GM12864 (cell line): Measurements from ENCODE around the gene TMOD2.

ENCODE experiments used
- DNase-seq: peaks from one replicate; pipeline ENCODE4 v3.0.0-alpha.2; 2011; ENCODE audit warnings: low read depth
- H3K4me3 ChIP-seq: 2 replicates; pipeline ENCODE4 v1.5.1; 2011; ENCODE audit warnings: mild to moderate bottlenecking, low read depth, low read length, control low read depth
- CTCF ChIP-seq: IDR thresholded peaks from 2 replicates; pipeline ENCODE4 v1.5.1; 2011; ENCODE audit warnings: low read depth, mild to moderate bottlenecking, moderate library complexity, low read length, control low read depth, inconsistent platforms; ENCODE audit errors: missing control alignments

Gene TMOD2

DNA sequence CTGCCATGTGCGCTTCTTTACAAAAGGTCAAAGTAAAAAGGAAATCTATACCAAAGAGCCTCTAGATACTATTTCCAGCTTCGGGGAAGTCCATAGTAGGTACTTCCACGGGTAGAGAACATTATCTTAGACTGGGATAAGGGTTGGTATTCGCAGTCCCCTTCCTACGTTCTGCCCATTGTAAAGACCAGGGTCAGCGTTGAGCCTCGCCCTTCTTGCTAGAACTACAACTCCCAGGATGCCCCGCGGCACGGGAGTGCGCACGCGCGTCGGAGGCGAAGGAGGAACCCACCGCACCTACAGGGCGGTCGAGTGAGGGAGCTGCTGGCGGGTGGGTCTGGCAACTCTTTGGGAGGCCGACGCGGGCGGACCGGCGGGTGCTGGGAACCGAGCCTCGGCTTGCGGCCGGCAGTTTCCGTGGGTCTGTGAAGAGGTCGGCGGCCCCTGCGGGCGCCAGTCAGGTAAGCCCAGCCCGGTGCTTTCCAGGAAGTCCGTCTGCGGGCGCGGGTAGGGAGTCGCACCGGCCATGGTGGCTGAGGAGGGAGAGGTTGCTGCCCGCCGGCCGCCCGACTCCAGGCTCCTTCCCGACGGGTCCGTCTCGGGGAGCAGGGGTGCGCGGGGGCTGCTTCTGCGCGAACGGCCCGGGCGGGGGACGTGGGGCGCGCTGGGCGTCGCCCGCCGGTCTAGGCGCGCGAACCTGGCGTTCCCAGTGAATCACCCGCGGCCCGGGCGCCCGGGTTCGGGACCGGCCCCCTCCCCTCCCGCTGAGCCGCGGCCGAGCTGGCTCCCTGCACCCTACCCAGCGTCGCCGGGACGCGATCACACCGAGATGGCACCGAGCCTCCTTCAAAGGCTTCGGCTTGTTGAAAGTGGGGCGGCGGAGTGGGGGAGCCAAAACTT lies 78.2 kb downstream of the TMOD2 start, which contains the start of gene TMOD3:
TMOD3 (plus strand) TSS at position 278 of the 900 bp plus-strand sequence. CDS start 33,232 bp downstream, outside the sequence.
- H3K4me3 ChIP-seq = peak within 1 kb of the TSS; percentile 89

GRCh38 chr15:51830276-51830806 lies 78.9 kb downstream of the TMOD2 start:
- no peak for TF ChIP-seq CTCF

More for the DNA sequence above, 78.2 kb downstream of the TMOD2 start, which contains the start of gene TMOD3:
- peak; percentile 72 for DNase-seq
- no peak for TF ChIP-seq CTCF

GRCh38 chr15:51833772-51834171 lies 82.4 kb downstream of the TMOD2 start:
- TF ChIP-seq CTCF = no peak
- H3K4me3 ChIP-seq = no peak overlapping the region
- DNase-seq = no peak

More at GRCh38 chr15:51830276-51830806, 78.9 kb downstream of the TMOD2 start:
- DNase-seq = no peak
- H3K4me3 ChIP-seq = peak overlapping the region; percentile 89

DNA sequence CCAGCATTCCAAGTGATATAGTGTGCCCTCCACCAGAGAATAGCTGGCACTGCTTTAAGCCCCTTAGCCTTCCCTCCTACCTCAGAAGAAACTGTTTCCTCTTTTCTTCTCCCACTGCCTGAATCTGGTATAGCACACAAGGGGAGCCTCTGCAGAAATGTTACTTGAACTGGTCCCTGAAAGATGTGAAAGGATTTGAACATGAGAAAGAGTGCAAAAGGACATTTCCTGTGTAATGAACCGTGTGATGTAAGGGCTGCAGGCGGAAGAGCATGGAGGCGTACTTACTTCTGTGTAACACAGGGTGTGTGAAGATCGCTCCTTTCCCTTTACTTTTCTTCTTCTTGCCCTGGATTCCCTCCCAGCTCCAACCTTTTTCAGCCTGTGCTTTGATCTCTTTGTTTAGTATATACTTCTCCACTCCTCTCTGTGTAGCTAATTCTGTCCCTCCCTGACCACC lies 86.4 kb downstream of the TMOD2 start:
- peak overlapping the region; percentile 15; the same call in 1 of the 2 replicates for H3K4me3 ChIP-seq
- TF ChIP-seq CTCF = no peak
- DNase-seq = peak; percentile 41

GRCh38 chr15:51838270-51838669 lies 86.9 kb downstream of the TMOD2 start:
- TF ChIP-seq CTCF = no peak
- H3K4me3 ChIP-seq = peak overlapping the region; percentile 15; the same call in 1 of the 2 replicates
- no peak for DNase-seq

DNA sequence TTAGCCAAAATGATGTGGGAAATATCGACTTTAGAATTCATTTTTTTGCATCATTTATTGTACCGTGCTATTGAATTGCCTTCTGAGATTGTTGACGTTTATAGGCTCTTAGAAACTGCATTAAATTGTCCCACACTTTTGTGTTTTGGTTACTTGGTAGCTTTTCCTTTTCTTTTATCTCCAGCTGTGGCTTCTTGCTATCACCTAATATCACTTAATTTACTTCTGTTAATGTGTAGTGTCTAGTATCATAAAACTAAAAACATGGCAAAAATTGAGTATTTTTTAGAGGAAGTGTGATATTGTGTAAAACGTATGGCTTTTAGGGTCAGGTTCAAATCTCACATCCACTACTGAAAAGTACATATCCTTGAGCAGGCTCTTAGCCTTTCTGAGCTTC lies 89.3 kb downstream of the TMOD2 start:
- no peak for TF ChIP-seq CTCF

More for the DNA sequence above, 89.3 kb downstream of the TMOD2 start:
- no peak overlapping the region for H3K4me3 ChIP-seq
- no peak for DNase-seq
